Amniotic epithelial cell (primary cell): ENCODE measurements around the gene DMRTA2.
"Not testable (repeated sequence)": the region's sequence is repeated elsewhere in the genome, so short reads cannot be mapped to it uniquely, and the experiment has no call there.

ENCODE experiments used
- DNase-seq: peaks from one replicate; pipeline ENCODE4 v3.0.0-alpha.2; 2010; ENCODE audit warnings: low read depth

The DMRTA2 gene

DNA sequence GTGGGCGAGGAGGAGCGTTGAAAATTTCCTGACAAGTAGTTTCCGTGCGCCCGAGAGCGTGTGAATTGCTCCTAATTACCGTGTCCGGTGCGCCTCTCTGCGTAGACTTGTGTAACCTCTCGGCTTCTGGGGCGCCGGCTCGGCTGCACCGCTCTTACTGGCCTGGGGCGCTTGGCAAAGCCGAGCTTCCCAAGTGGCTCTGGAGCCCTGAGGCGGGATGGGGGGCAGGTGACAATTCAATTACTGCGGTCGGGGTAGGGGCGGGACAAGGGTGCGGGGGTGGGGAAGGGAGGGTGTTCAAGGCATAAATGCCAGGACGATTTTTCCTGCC, 392 bp upstream of the DMRTA2 start:
- no peak for DNase-seq

DNA sequence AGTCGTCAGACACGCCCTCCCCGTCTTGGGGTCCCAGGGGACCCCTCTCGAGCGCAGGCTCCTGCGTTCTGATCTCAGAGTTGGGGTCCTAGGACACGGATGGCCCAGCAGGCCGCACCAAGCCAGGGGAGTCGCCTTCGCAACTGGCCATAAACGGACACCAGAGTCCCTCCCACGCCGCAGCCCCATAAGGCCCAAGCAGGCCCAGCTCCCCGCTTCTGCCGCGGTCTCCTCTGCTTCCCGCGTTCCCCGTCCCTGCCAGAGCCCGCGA, 633 bp downstream of the DMRTA2 start:
- no peak for DNase-seq

DNA sequence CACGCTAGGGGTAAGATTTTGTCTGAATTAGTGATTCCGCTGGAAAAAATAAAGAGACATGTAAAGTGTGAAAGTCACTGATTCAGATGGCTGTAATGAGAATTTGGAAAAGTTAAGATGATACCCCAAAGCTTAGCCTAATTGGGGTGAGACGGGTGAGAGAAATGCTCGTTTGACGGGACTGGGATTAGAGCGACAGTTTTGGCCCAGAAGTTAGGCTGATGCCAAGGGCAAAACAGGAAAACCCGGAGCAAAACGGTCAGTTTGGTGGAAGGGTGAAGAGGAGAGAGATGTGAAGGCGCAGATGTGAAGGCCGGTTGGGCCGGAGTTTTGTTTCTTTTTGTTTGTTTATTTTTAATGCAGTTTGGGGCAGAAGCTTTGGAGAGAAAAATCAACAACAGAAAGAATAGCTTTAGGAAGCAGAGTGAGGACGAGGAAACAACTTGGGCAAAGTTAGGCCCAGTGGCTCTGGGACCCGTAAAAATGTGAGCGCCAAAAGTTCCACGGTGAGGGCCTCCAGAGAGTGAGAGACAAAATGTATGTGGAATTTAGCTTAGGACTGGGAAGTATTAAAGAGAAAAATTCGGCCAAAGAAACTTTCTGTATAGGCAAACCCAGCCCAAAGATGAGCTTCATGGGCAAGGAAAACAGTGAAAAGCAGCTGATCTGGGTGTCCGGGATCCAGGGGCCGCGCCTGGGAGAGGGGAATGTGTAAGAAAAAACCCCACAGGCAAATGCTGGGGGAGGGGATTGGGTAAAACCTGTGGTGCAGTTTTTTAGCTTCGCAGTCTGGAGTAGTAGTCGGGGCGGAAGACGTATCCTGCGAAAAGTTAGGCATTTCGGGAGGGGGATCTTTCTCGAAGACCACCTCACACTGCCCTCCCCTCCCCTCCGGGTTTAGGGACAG, 1.2 kb downstream of the DMRTA2 start:
- no peak for DNase-seq

DNA sequence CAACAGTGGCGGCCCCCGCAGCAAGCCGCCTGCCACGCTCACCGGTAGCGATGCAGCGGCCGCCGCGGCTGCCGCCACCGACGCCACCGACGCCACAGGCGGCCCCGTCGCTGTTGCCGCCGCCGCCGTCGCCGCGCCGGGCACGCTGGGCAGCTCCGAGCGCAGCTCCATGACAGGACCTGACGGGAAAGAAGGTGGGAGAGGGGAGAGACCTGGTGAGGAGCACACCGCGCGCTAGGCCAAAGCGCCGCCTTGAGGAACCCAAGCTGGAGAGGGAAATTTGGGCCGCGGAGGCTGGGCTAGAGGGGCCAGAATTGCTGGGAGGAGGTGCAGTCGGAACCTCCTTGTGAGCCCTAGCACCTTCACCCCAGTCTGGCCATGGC, 1.9 kb downstream of the DMRTA2 start:
- DNase-seq, result no peak

DNA sequence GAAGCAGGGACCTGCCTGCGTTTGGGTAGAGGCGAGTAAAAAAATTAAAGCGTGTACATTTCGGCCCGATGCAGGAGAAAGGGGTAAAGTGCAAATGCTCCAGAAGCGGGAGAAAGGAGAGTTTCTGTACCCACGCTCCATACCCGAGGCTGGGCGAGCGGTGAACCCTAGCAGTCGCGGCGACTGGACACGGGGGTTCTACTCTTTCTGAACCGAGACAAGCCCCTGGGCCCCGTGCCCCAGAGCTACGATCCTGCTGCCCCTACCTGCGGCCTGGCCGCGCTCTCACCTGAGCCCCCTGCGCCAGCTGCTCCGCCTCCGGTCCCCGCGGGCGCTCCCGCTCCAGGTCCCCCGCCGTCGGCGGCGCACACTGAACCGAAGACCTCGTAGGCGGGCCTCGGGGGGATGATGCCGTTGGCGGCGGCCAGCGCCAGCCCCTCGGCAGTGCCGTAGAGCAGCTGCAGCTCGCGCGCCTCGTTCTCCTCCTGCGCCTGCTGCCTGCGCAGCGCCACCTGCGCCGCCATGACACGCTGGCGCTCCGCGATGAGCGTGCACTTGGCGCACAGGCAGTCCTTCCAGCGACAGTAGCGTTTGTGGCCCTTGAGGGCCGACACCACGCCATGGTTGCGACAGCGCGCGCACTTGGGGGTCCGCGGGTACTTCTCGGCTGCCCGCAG, 2.4 kb downstream of the DMRTA2 start:
- no peak for DNase-seq

DNA sequence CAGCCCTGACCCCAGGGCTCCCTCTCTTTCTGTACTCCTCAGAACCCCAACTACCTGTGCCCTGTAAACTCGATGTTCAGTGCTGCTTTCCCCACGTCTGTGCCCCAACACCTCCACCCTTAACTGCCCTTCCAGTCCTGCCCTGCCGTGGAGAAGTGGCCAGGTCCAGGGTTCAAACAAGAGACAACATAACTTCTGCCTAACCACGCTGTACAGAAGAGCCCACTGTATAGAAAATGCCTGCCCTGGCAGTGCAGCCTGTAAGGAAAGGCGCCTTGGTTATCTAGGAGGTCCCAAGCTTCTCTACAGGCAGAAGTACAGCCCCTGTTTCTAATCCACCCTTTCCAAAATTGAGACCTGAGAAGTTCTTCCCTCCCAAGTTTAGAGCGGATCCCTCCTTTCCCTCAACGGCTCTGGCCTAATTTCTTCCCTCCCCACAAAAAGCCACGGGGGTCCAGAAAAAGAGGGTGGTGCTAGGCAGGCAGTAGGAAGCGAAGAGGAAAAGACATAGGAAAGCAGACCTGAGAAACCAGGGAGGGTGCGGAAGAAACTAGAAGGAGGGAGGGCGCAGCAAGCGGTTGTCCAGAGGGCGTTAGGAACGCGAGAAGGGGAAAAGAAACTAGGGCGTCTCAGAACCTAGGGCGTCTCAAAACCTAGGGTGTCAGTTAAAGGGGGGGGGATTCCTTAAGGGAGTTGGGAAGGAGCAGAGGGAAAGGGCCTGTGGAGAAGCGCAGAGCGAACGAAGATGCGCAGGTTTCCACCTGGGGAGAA, 3.2 kb downstream of the DMRTA2 start:
- no peak for DNase-seq

DNA sequence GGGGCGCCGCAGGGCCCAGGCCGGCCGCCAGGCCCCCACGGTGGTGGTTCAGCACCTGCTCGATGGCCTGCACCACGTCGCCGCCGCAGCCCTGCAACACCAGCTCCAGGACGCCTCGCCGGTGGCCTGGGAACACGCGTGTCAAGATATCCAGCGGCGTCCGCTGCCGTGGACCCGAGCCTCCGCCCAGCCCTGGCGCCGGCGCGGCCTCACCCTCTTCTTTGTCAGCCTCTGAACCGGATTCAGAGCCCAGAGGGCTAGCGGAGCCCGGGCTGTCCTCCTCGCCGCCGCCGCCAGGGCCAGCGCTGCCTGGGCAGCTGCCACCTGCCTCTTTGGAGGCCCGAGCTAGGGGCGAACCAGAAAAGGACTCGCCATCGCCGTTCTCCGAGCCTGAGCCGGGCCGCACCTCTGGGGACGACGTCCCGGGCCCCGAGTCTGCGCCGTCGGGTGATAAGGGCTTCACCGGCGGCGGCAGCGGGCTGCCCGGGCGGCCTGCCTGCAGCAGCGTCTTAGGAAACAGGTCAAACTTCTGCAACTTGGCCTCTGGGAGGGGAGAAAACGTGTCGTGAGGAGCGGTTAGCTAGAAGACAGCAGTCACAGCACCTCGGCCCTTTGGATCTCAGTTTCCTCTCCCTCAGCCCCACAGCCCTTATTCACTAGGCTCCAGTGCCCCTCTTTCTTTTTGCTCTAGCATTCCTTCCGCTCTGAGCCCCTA, 3.9 kb downstream of the DMRTA2 start:
- DNase-seq, result no peak

DNA sequence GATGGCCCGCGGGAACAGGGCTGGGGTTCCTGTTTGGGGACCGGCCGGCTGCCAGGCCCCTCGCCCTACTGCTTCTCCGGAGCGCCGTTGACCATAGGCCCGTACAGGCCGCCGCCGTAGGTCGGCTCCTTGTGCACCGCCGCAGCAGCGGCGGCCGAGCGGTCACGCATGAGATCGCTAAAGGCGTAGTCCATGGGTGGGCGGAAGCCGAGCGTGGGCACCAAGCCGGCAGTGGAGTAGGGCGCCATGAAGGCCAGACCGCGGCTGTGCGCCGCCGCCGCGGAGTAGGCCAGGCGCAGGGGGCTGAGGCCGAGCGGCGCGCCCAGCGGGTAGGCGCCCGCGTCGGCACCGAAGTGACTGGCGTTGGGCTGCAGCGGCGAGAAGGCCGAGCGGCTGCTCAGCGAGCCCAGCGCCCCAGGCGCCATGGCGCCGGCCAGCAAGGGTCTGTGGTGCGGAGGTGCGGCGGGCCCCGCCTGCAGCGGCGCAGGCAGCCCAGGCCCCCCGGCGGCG, 4.6 kb downstream of the DMRTA2 start:
- no peak for DNase-seq

DNA sequence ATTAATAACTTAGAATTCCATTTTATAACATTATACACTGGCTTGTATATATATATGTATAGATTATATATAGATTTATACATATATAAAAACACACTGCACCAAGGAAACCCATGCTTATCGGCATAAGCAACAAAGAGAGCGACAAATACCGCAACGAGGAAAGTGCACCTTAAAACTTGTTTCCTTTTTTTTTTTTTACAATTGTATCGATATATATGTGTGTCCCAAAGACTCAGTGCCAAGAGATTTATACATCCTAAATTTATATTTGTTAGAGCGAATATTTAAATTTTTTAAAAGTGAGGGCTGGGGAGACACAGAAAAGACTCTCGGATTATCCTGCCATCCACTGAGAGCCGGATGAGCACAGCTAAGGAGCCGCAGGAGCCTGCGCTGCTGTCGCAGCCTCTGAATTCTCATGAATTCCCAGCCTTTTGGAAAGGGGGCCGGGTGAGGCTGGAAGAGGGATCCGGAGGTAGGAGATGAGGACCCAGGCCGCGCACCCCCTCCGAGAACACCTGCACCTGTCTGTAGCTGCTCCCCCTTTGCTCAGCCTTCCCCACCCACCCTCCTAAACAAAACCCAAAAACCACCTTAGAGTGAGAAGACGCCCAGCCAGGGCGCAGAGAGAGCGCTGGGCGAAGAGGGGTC, 5.2 kb downstream of the DMRTA2 start:
- DNase-seq, result no peak

DNA sequence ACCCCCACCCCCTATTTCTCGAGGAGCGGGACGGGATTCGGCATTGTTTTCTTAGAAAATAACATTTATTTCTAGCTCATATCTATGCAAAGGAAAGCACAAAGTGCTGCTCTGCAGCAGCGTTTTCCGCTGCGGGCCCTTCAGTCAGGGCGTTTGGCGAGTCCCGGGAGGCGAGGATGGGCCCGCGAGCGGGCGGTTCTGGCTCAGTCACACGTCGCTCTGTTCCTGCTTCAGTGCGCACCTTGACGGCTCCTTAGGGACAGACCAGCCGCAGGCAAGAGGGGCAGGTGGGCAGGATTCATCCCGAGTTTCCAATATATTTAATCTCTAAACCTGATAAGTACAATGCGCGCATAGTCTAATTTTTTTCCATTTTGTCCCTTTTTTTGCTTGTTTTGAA, 5.7 kb downstream of the DMRTA2 start:
- no peak for DNase-seq

DNA sequence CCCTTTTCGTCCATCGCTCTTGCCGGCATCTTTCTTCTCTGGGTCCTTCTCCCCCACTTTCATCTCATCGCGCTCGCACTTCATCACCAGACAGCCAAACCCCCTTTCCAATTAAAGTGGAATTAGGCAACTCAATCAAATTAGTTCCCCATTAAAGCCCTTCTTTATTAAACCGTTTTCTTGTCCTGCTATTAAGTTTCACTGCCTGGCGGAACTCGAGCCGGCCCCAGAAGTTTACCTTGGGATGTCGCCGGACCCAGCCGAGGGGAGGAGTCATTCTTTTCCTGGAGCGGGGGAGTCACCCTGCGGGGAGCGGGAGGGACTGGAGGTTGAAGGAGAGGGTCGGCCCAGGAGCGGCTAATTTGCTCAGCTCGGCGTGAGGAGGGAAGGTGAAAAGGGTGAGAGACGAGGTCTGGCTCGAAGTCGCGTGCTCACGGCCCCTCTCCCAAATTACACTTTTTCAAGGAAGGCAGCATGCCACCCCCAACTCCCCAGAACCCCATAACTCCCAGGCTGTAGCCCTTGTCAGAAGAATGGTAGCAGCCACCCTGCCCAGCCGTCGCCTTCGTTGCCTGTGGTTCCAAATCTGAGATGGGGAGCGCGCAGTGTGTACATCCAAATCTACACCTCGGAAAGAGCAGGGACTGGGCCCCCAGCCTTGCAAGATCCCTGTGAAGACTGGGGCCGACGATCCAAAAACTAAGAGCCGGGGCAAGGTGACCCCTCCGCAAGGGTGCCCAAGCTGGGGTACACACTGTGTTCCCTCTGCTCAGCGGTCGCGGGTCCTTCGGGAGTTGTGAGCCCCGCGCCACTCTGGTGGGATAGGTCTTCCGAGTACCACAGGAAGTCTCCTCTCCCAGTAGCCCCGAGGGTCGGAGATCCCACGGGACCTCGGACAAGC, 6.4 kb downstream of the DMRTA2 start:
- DNase-seq, result no peak

DNA sequence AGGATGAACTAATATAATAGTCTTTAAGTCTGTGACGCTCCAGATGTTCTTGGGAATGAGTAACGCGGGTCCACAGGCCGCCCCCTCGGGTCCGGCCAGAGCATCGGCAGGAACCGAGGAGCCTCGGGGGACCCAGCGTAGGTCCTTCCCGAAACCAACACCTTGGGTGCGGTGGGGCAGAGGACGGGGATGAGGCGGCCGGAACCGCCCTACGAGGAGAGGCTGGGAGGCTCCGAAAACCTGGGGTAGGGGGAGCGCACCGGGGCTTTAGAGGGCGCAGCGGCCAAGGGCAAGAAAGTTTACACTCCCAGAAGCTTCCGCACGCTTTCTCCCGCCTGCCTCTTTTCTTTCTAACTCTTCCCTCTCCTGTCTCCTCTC, 7.1 kb downstream of the DMRTA2 start:
- DNase-seq, result no peak

DNA sequence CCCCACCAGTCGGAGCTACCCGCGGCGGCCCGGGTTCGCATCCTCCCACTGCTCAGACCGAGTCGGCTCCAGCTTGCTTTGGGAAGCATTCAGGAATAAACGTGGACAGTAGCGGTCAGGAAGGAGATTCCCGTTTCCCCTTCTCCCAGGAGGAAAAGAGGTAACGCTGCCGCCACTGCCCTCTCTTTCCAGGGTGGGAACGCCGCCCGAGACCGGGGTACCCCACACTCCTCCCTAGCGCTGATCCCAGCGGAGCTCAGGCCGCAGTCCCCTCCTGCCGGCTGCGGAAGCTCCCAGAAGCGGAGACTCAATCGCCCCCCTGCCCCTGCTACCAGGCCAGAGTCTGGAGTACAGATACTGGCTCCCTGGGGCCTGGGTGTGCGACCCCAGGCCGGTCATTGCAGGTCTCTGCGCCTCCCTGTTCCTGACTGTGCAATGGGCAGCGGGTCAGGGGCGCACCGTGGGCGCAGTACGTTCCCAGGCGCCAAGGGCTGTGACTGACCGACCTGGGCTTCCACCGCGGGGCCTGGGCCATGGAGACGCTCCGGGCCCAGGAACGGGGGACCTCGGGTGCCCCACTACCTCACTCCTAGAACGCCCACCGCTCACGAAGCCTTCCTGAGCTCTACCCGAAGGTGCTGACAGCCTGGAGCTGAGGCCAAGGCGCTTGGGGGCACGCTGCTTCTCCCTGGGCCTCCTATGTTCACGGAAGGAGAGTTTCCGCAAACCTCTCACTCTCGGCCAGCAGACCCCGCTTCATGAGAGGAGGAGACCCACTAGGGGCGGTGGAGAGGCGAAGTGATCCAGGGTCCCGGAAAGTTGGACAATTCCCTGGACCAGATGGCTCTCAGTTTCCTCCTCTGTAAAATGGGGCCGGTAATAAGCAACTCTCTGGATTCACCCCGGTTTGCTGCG, 7.8 kb downstream of the DMRTA2 start:
- no peak for DNase-seq

DNA sequence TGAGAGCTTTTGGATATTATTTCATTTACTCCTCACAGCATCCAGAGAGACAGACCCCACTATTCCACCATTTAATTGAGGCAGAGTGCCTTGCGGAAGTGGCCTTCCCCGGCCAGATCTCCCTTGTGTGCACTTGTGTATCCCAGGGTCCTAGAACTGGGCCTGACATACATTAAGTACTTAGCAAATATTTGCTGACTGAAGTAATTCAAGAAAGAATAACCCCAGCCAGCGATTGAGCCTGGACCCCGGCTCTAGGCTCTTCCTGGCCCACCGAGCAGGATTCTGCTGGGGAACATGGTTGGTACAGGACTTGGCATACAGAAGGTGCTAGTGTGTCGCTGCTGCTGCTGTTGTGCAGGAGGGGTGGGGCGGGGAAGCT, 8.4 kb downstream of the DMRTA2 start:
- DNase-seq, result no peak

DNA sequence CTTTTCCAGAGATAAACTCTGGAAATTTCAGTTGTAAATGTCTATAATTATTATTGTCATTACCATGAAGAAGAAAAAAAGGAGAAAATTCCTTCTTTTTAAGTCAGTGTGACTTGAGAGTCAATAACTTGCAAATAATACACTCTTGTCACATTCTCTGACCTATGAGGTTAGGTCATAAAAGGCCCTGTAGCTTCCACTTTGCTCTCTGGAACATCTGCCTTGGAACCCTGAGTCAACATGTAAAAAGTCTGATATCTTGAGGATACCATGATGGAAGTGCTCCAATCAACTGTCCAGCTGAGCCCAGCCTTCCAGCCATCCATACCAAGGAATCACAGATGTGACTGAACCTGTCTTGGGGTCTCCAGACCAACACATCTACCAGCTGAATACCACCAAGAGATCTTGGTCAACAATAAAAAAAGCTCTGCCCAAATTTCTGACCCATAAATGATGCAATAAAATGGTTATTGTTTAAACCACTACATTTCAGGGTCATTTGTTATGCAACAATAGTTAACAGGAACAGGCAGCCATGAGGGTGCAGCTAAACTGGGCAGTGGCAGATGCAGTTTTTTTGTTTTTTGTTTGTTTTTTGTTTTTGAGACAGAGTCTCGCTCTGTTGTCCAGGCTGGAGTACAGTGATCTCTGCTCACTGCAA, 10.3 kb downstream of the DMRTA2 start:
- no peak for DNase-seq

DNA sequence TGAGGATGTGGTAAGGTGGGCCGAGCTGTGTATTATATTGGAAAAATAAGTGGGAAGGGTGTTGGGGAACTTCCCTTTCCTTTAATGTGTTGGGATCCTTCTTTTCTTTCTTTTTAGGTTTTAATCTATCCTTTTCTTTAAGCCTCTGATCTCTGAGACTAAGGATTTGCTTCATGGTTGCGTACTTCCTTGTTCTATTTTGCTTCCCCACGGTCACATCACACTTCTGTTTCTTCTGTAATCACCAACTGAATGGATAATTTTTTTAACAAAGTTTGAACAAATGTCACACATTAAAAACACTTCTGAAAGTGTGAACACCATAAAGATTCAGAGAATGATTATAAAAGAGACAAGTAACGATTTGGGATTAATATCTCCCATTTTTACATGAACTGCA, 17.4 kb downstream of the DMRTA2 start:
- DNase-seq, result no peak

DNA sequence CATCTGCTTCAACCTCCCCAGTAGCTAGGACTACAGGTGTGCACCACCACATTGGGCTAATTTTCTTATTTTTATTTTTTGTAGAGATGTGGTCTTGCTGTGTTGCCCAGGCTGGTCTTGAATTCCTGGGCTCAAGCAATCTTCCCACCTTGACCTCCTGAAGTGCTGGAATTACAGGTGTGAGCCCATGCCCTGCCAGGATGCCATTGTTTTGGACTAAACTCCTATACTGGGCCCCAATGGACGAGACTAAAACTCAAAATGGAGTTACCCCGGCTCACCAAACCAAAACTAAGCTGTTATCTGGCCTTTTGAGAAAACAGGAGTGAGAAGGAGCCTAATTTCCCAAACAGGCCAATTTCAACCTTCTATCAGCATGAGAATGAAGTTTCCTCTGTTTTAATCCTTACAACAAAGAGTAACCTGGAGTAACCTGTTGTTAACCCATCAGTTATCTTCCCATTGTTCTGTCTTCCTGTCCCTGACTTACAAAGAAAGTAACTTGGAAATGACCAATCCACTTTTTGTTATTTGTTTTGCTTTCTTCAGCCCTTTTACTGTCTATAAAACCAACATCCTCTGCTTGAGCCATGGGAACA, 29.6 kb downstream of the DMRTA2 start:
- no peak for DNase-seq

DNA sequence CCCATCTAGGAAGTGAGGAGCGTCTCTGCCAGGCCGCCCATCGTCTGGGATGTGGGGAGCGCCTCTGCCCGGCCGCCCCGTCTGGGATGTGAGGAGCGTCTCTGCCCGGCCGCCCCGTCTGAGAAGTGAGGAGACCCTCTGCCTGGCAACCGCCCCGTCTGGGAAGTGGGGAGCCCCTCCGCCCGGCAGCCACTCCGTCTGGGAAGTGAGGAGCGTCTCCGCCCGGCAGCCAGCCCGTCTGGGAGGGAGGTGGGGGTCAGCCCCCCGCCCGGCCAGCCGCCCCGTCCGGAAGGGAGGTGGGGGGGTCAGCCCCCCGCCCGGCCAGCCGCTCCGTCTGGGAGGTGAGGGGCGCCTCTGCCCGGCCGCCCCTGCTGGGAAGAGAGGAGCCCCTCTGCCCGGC, 41.7 kb downstream of the DMRTA2 start:
- DNase-seq, result not testable (repeated sequence)

DNA sequence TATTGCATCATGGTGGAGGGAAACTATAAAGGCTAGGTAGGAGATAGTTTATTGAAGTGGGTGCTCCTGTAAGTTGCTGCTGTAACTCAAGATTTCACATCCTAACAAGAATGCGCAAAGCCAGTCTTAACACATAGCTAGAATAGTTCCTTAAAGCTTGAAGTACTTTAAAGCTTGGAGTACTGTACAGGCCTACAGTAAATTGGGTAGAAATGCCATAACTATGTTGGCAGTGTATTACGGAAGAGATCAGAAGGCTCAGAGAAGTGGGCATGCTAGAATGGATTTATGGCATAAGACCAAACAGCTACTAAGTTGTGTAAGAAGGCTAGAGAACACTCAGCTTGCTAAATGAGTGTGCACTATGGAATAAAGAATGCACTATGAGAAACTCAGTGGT, 44.5 kb downstream of the DMRTA2 start:
- DNase-seq, result no peak
